Measurements from ENCODE around the gene ABCA5.
"Not testable (repeated sequence)": the region's sequence is repeated elsewhere in the genome, so short reads cannot be mapped to it uniquely, and the experiment has no call there.

ABCA5 gene

DNA sequence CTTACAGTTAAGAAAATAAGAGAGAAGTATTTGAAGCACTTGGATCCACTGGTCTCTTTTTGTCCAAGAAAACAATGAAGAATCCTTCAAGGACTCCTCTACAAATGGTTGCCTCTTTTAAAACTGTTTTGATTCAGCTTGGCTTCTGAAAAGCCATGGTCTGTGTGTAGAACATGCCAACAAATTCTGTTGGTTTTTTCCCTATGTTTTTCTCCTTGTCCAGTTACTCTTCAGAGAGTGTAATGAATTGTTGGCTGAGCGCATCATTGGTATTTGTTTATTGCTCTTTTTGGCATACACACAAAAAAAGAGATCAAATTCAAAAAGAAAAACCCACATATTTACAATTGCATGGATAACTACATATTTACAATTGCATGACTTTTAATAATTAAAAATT lies 98.4 kb downstream of the ABCA5 start, which contains the start of gene ABCA10:
ABCA10 (minus strand) TSS at position 249 of the 400 bp plus-strand sequence. CDS start 3,466 bp downstream, outside the sequence.
- peaks cover 16% of the 10 kb centered on the region for H3K9me3 Mint-ChIP-seq
- peaks cover 3% of the 10 kb centered on the region for H3K36me3 Mint-ChIP-seq
- H3K27ac Mint-ChIP-seq: peak within 1 kb of the TSS; percentile 45
- DNase-seq (ENCODE audit: low spot score in 2 of 2): no peak
- peaks cover 16% of the 10 kb centered on the region for H3K4me1 Mint-ChIP-seq
- H3K4me3 Mint-ChIP-seq: peak within 1 kb of the TSS; percentile 11
- ATAC-seq (ENCODE audit: low read depth): no peak
- no peaks in the 10 kb centered on the region for H3K27me3 Mint-ChIP-seq

DNA sequence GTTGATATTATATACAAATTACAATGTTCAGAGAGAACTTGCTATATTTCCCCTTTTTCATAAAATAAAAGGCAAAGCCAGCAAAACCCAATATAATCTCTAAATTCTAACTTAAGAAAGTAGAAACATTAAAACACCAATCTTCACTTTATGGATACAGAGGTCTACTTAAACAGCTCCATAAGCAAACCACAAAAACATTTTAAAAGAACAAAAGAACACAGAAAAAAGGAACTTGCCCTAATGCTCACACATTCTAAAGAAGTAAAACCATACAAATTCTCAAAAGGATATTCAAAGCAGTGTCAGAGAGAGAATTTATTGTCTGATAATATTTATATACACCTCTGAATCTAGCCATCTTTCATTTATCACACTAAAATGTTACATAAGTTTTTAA lies 98.9 kb downstream of the ABCA5 start:
- no peak overlapping the region for H3K27ac Mint-ChIP-seq
- no peaks in the 10 kb centered on the region for H3K27me3 Mint-ChIP-seq
- peaks cover 2% of the 10 kb centered on the region for H3K36me3 Mint-ChIP-seq
- H3K4me3 Mint-ChIP-seq: peak overlapping the region; percentile 11
- peaks cover 18% of the 10 kb centered on the region for H3K4me1 Mint-ChIP-seq
- H3K9me3 Mint-ChIP-seq: peaks cover 14% of the 10 kb centered on the region
- no peak for ATAC-seq (ENCODE audit: low read depth)
- DNase-seq (ENCODE audit: low spot score in 2 of 2): no peak

DNA sequence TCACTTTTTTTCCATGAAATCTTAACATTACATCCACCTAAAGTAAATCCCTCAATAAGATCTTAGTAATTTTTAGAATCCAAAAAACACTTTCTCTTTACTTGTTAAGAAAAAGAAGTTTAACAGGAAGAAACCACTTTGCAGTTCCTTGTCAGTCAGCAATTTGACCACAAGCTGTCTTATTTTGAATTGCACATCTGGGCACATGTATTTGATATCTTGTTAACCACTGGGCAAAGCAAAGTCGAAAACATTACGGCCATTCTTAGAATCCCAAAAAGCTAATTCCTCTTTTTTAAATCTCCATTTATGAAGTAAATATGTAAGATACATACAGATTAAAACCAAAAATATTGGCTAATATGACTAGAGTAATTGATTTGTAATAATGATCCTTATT lies 99.4 kb downstream of the ABCA5 start:
- Mint-ChIP-seq H3K4me1 (peaks cover 20% of the 10 kb centered on the region), H3K27ac (peak overlapping the region; percentile 45), H3K36me3 (peaks cover 2% of the 10 kb centered on the region), H3K27me3 (no peaks in the 10 kb centered on the region), H3K9me3 (peaks cover 14% of the 10 kb centered on the region), H3K4me3 (no peak overlapping the region)
- ATAC-seq (ENCODE audit: low read depth) (no peak), DNase-seq (ENCODE audit: low spot score in 2 of 2) (no peak)

DNA sequence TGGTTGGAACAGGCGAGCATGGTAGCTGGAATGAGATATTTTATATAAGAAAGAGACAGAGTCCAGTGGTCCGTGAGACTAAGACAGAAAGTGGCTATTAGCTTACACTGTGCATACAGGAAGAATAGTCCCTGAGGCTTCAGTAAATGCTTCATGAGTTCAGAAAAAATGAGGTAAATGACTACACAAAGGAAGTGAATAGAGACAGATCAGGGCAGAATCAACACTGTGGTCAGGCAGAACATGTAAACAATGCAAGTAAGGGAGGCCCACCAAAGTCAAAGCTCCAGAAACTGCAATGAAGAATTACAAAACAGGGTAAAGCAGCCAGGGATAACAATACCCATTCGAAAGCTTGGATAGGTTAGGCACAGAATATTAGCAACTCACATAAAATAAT lies 103.1 kb downstream of the ABCA5 start:
- DNase-seq (ENCODE audit: low spot score in 2 of 2): no peak
- H3K4me1 Mint-ChIP-seq: peaks cover 23% of the 10 kb centered on the region
- peaks cover 9% of the 10 kb centered on the region for H3K36me3 Mint-ChIP-seq
- peak; percentile 87 for ATAC-seq (ENCODE audit: low read depth)
- H3K4me3 Mint-ChIP-seq: peak overlapping the region; percentile 45
- no peaks in the 10 kb centered on the region for H3K27me3 Mint-ChIP-seq
- peak overlapping the region; percentile 62 for H3K27ac Mint-ChIP-seq
- H3K9me3 Mint-ChIP-seq: peaks cover 2% of the 10 kb centered on the region

DNA sequence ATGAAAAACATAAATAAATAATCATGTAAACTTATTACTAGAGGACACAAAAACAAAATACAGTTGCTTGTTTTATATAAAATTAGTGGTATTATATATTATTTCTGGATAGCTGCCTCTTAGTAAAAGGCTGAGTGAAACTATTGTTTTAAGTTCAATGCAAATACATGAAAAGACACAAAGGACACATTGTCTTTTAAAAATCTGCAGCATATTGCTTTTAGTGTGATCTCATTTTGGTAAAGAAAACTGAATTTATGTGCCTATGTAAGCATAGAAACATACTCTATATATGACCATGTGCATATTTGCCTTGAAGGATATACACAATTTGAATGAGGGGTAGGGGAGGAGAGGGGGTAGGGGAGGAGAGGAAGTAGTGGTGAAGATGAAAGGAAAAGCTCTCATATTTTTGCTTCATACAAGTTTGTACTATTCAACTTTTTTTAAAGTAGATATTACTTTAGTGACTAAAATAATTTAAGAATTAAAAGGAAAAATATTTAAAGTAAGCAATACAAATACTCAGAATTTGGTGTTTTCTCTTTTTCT lies 104.2 kb downstream of the ABCA5 start:
- Mint-ChIP-seq H3K27me3 (no peaks in the 10 kb centered on the region), H3K36me3 (peaks cover 12% of the 10 kb centered on the region), H3K9me3 (peaks cover 2% of the 10 kb centered on the region), H3K27ac (no peak overlapping the region), H3K4me1 (peaks cover 18% of the 10 kb centered on the region), H3K4me3 (no peak overlapping the region)
- no peak for ATAC-seq (ENCODE audit: low read depth)
- DNase-seq (ENCODE audit: low spot score in 2 of 2): no peak

DNA sequence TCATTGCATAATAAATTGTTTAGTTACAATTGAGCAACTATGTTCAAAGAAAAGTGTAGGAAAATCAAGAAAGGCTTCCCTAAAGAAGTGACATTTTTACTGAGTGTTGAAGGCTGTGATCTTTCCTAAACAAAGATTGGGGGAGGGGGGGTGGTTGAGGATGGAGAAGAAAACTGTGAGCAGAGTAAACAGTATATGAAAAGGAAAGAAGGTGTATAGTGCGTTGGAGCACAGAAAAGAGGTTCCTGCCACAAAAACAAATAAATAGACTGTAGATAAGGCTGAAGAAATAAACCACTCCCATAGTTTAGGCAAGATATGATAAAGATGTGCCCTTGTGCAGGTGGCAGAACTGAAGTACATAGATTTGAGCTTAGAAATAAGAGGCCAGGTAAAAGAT lies 106.8 kb downstream of the ABCA5 start:
- H3K4me1 Mint-ChIP-seq: peaks cover 16% of the 10 kb centered on the region
- ATAC-seq (ENCODE audit: low read depth): no peak
- H3K36me3 Mint-ChIP-seq: peaks cover 12% of the 10 kb centered on the region
- DNase-seq (ENCODE audit: low spot score in 2 of 2): no peak
- peaks cover 2% of the 10 kb centered on the region for H3K9me3 Mint-ChIP-seq
- H3K27me3 Mint-ChIP-seq: no peaks in the 10 kb centered on the region
- H3K4me3 Mint-ChIP-seq: no peak overlapping the region
- no peak overlapping the region for H3K27ac Mint-ChIP-seq

DNA sequence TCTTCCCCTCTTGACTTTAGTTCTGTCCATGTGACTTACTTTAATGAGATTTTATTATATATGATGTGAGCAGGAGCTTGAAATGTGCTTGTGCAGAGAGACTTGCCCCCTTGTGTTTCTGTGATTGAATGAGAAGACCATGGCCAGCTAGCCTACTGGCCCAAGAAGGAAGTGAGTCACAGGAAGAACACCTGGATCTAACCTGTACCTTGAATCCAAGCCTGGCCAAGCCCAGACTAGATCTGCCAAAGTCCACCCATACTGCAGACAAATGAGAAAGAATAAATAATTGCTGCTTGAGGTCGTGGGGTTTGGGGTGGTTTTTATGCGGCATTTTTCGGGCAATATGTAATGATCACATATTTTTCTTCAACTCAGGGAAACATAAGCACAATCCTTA lies 107.9 kb downstream of the ABCA5 start:
- H3K4me1 Mint-ChIP-seq: peaks cover 13% of the 10 kb centered on the region
- DNase-seq (ENCODE audit: low spot score in 2 of 2) (no peak), ATAC-seq (ENCODE audit: low read depth) (no peak)
- no peak overlapping the region for H3K27ac Mint-ChIP-seq
- no peaks in the 10 kb centered on the region for H3K27me3 Mint-ChIP-seq
- no peak overlapping the region for H3K4me3 Mint-ChIP-seq
- H3K9me3 Mint-ChIP-seq: peaks cover 2% of the 10 kb centered on the region
- peaks cover 12% of the 10 kb centered on the region for H3K36me3 Mint-ChIP-seq

DNA sequence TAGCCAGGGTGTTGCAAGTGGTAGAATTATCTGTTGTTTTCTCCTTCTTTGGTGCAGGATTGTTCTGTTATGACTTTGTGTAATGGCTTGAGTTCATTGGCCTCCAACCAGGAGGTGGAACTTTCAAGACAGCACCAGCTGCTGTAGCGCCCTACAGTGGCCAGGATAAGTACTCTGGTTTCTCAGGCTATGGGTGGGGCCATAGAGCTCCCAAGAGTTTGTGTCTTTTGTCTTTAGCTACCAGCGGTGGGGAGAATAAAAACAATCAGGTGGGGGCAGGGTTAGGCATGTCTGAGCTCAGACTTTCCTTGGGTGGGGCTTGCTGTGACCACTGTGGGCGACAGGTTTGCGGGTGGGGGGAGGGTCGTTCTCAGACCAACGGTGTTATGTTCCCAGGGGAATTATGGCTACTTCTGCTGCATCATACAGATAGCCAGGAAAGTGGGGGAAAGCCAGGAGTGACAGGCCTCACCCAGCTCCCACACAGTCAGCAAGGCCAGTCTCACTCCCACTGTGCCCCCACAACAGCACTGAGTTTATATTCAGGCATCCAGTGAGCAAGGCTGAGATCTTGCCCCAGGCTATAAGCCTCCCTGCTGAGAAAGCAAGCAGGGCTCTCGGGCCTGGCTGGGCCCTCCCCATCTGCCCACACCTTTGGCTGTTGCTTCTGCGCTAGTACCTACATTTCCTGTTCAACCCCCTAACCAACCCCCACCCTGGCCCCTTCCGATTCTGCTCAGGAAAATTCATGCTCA lies 113.7 kb downstream of the ABCA5 start:
- peaks cover 5% of the 10 kb centered on the region for H3K4me1 Mint-ChIP-seq

DNA sequence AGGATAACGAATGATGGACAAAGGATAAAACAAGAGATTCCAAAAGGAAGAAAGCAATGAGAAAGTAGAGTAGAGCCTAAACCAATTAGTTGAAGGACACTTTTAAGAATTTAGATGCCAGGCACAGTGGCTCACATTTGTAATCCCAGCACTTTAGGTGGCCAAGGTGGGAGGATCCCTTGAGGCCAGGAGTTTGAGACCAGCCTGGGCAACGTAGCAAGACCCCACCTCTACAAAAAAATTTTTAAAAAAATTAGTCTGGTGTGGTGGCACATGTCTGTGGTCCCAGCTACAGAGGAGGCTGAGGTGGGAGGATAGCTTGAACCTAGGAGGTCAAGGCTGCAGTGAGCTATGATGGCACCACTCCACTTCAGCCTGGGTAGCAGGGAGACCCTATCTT lies 118.3 kb downstream of the ABCA5 start:
- H3K9me3 Mint-ChIP-seq: peaks cover 5% of the 10 kb centered on the region
- H3K4me1 Mint-ChIP-seq: peaks cover 11% of the 10 kb centered on the region
- H3K36me3 Mint-ChIP-seq: no peaks in the 10 kb centered on the region
- no peak for ATAC-seq (ENCODE audit: low read depth)
- no peaks in the 10 kb centered on the region for H3K27me3 Mint-ChIP-seq
- H3K4me3 Mint-ChIP-seq: no peak overlapping the region
- no peak for DNase-seq (ENCODE audit: low spot score in 2 of 2)
- H3K27ac Mint-ChIP-seq: no peak overlapping the region

More for the DNA sequence above, 113.7 kb downstream of the ABCA5 start:
- no peak overlapping the region for H3K4me3 Mint-ChIP-seq
- DNase-seq (ENCODE audit: low spot score in 2 of 2) (no peak), ATAC-seq (ENCODE audit: low read depth) (no peak)
- H3K27me3 Mint-ChIP-seq: no peaks in the 10 kb centered on the region
- peaks cover 4% of the 10 kb centered on the region for H3K9me3 Mint-ChIP-seq
- H3K36me3 Mint-ChIP-seq: no peaks in the 10 kb centered on the region
- H3K27ac Mint-ChIP-seq: no peak overlapping the region

DNA sequence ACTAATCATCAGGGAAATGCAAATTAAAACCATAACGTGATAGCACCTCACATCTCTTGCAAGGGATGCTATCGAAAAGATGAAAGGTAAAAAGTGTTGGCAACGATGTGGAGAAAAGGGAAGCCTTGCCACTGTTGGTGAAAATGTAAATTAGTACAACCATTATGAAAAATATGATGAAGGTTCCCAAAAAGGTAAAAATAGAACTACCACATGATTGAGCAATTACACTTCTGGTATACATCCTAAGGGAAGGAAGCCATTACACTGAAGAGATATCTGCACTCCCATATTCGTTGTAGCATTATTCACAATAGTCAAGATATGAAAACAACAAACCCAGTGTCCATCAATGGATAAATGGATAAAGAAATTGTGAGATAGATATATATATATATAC lies 119.8 kb downstream of the ABCA5 start:
- no peak for DNase-seq (ENCODE audit: low spot score in 2 of 2)
- Mint-ChIP-seq H3K9me3 (peaks cover 5% of the 10 kb centered on the region), H3K4me3 (no peak overlapping the region), H3K27me3 (no peaks in the 10 kb centered on the region), H3K36me3 (no peaks in the 10 kb centered on the region), H3K27ac (no peak overlapping the region), H3K4me1 (peaks cover 11% of the 10 kb centered on the region)
- no peak for ATAC-seq (ENCODE audit: low read depth)

DNA sequence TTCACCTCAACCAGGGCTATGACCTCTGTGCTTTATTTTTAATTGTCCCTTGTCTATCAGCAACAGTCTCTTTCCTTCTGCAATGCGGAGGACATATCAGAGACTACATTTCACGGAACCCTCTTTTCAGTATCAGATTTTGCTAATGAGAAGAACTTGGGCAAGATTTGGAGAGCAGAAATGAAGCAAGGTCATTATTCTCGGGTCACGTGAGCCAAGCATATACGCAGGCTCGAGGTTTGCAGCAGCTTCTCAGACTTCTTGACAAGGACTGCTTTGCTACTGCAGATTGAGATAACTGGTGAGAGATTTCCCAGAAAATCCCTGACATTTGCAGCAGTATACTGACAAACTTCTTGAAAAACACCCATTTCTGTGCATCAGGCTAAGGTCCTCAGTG lies 128.7 kb downstream of the ABCA5 start:
- H3K27me3 Mint-ChIP-seq: no peaks in the 10 kb centered on the region
- no peaks in the 10 kb centered on the region for H3K9me3 Mint-ChIP-seq
- H3K36me3 Mint-ChIP-seq: no peaks in the 10 kb centered on the region
- no peak overlapping the region for H3K4me3 Mint-ChIP-seq
- DNase-seq (ENCODE audit: low spot score in 2 of 2): no peak
- H3K27ac Mint-ChIP-seq: no peak overlapping the region
- H3K4me1 Mint-ChIP-seq: no peaks in the 10 kb centered on the region
- no peak for ATAC-seq (ENCODE audit: low read depth)

DNA sequence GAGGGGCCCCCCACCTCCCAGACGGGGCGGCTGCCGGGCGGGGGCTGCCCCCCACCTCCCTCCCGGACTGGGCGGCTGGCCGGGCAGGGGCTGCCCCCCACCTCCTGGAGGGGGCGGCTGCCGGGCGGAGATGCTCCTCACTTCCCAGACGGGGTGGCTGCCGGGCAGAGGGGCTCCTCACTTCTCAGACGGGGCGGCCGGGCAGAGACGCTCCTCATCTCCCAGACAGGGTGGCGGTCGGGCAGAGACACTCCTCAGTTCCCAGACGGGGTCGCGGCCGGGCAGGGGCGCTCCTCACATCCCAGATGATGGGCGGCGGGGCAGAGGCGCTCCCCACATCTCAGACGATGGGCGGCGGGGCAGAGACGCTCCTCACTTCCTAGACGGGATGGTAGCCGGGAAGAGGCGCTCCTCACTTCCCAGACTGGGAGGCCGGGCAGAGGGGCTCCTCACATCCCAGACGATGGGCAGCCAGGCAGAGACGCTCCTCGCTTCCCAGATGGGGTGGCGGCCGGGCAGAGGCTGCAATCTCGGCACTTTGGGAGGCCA lies 130.8 kb downstream of the ABCA5 start:
- H3K36me3 Mint-ChIP-seq; ATAC-seq (ENCODE audit: low read depth); H3K27me3 Mint-ChIP-seq; H3K4me1 Mint-ChIP-seq; H3K9me3 Mint-ChIP-seq; H3K4me3 Mint-ChIP-seq; H3K27ac Mint-ChIP-seq; DNase-seq (ENCODE audit: low spot score in 2 of 2): not testable (repeated sequence)
